Stomach (tissue), 9 donors: ENCODE measurements around the gene INPP1. TPM values are rescaled to one million over a fixed set of nuclear protein-coding genes. Genes with fewer than 3 reads are reported as not detected.

ENCODE experiments used
- DNase-seq, 2 donors: peaks; one replicate each; pipeline versions ENCODE4 v3.0.0 to v3.0.0-alpha.2; 2013 to 2019
- H3K27ac ChIP-seq, 5 donors: fragments of 200-600 bp in 4 of 5; sonication (generic) in 4 of 5; one replicate each; pipeline ENCODE4 v1.5.1; 2013 to 2019; ENCODE audit warnings: mild to moderate bottlenecking in 1 of 5, moderate library complexity in 1 of 5
- H3K27me3 ChIP-seq, 3 donors: fragments of 200-600 bp; sonication (generic); one replicate each; pipeline ENCODE4 v1.5.1; 2017 to 2019; ENCODE audit warnings: mixed run types in 1 of 3
- H3K36me3 ChIP-seq, 4 donors: fragments of 200-600 bp; sonication (generic); 1 replicate in 3 of 4; 2 replicates in 1 of 4; pipeline ENCODE4 v1.5.1; 2016 to 2019
- H3K4me1 ChIP-seq, 4 donors: fragments of 200-600 bp; sonication (generic); one replicate each; pipeline ENCODE4 v1.5.1; 2016 to 2019
- H3K4me3 ChIP-seq, 4 donors: fragments of 200-600 bp; sonication (generic) in 3 of 4; one replicate each; pipeline ENCODE4 v1.5.1; 2016 to 2019; ENCODE audit warnings: mild to moderate bottlenecking in 1 of 4
- H3K9me3 ChIP-seq, 4 donors: fragments of 200-600 bp; sonication (generic); one replicate each; pipeline ENCODE4 v1.5.1; 2016 to 2019
- CTCF ChIP-seq, 7 experiments: fragments of 450-650 bp in 4 of 7; fragments of 200-600 bp in 3 of 7; sonication (generic) in 3 of 7; IDR thresholded peaks; one replicate each; pipeline ENCODE4 v1.5.1; 2016 to 2019; ENCODE audit warnings: antibody characterized with exemption in 7 of 7, control low read depth in 2 of 7, mild to moderate bottlenecking in 1 of 7
- EP300 ChIP-seq: sonication (generic); formaldehyde crosslinking; IDR thresholded peaks from one replicate; pipeline ENCODE4 v1.6.1; 2017; ENCODE audit warnings: antibody characterized with exemption
- POLR2A ChIP-seq, 4 donors: fragments of 450-650 bp; IDR thresholded peaks; one replicate each; pipeline ENCODE4 v1.6.1; 2016; ENCODE audit warnings: antibody characterized with exemption in 4 of 4, control low read depth in 2 of 4, mild to moderate bottlenecking in 1 of 4, moderate library complexity in 1 of 4
- POLR2AphosphoS5 ChIP-seq, 3 donors: sonication (generic); formaldehyde crosslinking; IDR thresholded peaks; one replicate each; pipeline ENCODE4 v1.6.1; 2016; ENCODE audit warnings: antibody characterized with exemption in 3 of 3
- WGBS, 5 donors: extraction: QIAGEN DNeasy Blood & Tissue Kit in 3 of 5; methylation state at CpG; one replicate each; pipeline versions ENCODE4 v1.1.5 to v1.1.7; 2013 to 2018; 5-methylcytosine and 5-hydroxymethylcytosine counted together
- intact Hi-C: fragments of 100-400 bp; cut with DNase I; formaldehyde crosslinking; loops from one replicate; pipeline ENCODE4 v1.15.1; 2023; ENCODE audit warnings: low total_unique reads
- polyA plus RNA-seq, 3 donors: library from polyadenylated mRNA; stranded (reverse); fragments of 200-250 nt; gene quantifications; one replicate each; pipeline ENCODE4 v1.2.3, GENCODE V29; 2013
- total RNA-seq, 5 donors: library from RNA; depleted of rRNA; stranded (reverse); fragments of >200 nt; gene quantifications; one replicate each; pipeline versions ENCODE4 v1.1.0 to v1.2.3, GENCODE V29; 2014 to 2016
- donor health status: healthy with polysubstance abuse.
- donor health status: Bipolar disorder and iron deficiency.
- donor health status: healthy.

Gene INPP1
- total and polyA plus RNA-seq, 8 donors: 4.2 to 51.0 (median 25.5) TPM; not detected in 1

DNA sequence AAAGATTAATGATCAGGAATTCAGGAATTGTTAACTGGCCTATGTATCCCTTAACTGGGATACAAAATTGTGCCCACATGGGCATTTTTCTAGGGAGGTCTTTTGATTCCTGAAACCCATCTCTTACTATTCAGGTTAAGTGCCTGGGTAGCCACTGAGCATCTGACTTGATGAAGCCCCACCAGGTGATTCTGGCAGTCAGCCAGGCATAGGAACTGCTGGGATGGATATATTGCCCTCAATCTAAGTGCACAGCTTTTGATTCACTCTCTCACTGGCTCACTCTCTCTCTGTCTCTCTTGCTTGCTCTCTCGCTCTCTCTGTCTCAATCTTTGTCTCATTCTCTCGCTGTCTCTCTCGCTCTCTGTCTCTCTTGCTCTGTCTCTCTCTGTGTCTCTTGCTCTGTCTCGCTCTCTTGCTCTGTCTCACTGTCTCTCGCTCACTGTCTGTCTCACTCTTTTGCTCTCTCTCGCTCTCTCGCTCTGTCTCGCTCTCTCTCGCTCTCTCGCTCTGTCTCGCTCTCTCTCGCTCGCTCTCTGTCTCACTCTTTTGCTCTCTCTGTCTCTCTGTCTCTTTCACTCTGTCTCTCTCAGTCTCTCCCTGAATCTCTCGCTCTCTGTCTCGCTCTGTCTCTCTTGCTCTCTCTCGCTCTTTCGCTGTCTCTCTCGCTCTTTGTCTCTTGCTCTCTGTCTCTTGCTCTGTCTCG lies 22.3 kb downstream of the INPP1 start:
- intact Hi-C loops: no loop called here
- Histone ChIP-seq H3K27me3 (no peaks in the 10 kb centered on the region), H3K9me3 (no peaks in the 10 kb centered on the region), H3K27ac (no peak overlapping the region), H3K4me3 (no peak overlapping the region), H3K4me1 (peaks cover 0 to 7% (median 0%) of the 10 kb centered on the region in 4 donors), H3K36me3 (peaks cover 8 to 69% (median 63%) of the 10 kb centered on the region in 4 donors)
- no peak for DNase-seq
- 87 to 98% (median 94%) methylated on average over 19 of the region's 19 CpGs for WGBS, 5 donors
- no peak for TF ChIP-seq POLR2A (IDR thresholded peaks at IDR 0.05)

DNA sequence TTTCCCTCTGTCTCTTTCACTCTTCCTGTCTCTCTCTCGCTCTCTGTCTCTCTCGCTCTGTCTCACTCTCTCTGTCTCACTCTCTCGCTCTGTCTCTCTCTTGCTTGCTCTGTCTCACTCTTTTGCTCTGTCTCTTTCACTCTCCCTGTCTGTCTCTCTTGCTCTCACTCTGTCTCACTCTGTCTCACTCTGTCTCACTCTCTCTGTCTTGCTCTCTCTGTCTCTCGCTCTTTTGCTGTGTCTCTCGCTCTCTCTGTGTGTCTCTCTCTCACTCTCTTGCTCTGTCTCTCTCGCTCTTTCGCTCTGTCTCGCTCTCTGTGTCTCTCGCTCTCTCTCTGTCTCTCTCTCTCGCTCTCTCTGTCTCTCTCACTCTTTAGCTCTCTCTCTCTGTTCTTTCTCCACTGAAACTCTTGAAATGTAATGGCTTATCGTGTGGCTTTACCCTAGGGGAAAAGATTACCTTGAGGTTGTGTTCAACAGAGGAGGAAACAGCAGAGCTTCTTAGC lies 22.9 kb downstream of the INPP1 start:
- 89 to 98% (median 94%) methylated on average over 11 of the region's 11 CpGs for WGBS, 5 donors
- Histone ChIP-seq H3K27ac (no peak overlapping the region), H3K27me3 (no peaks in the 10 kb centered on the region), H3K36me3 (peaks cover 14 to 75% (median 67%) of the 10 kb centered on the region in 4 donors), H3K9me3 (no peaks in the 10 kb centered on the region), H3K4me1 (peaks cover 0 to 1% (median 0%) of the 10 kb centered on the region in 4 donors), H3K4me3 (no peak overlapping the region)
- TF ChIP-seq CTCF (IDR thresholded peaks at IDR 0.05): no peak
- TF ChIP-seq POLR2A (IDR thresholded peaks at IDR 0.05): no peak
- TF ChIP-seq EP300: no peak
- no peak for TF ChIP-seq POLR2AphosphoS5 (IDR thresholded peaks at IDR 0.05)
- intact Hi-C loops: no loop called here
- no peak for DNase-seq

- Histone ChIP-seq H3K27ac (no peak overlapping the region), H3K36me3 (peaks cover 14 to 73% (median 67%) of the 10 kb centered on the region in 4 donors), H3K27me3 (no peaks in the 10 kb centered on the region), H3K4me3 (no peak overlapping the region), H3K9me3 (no peaks in the 10 kb centered on the region), H3K4me1 (peaks cover 0 to 3% (median under 1%) of the 10 kb centered on the region in 4 donors)
- no peak for DNase-seq
- intact Hi-C loops: no loop called here
- WGBS, 5 donors: 90 to 96% (median 93%) methylated on average over 4 of the region's 4 CpGs
- TF ChIP-seq EP300 (no peak), POLR2A (IDR thresholded peaks at IDR 0.05) (no peak), CTCF (IDR thresholded peaks at IDR 0.05) (no peak), POLR2AphosphoS5 (IDR thresholded peaks at IDR 0.05) (no peak)
These were observed 23.7 kb downstream of the INPP1 start for GRCh38 chr2:190367091-190367490.

GRCh38 chr2:190369635-190370034 lies 26.2 kb downstream of the INPP1 start:
- no peaks in the 10 kb centered on the region for H3K9me3 ChIP-seq
- WGBS, 5 donors: 94 to 100% (median 99%) methylated on average over 2 of the region's 2 CpGs
- peaks cover 14 to 62% (median 54%) of the 10 kb centered on the region in 4 donors for H3K36me3 ChIP-seq
- intact Hi-C loops: no loop called here
- DNase-seq: no peak
- TF ChIP-seq POLR2A (IDR thresholded peaks at IDR 0.05) (no peak), CTCF (IDR thresholded peaks at IDR 0.05) (no peak), EP300 (no peak), POLR2AphosphoS5 (IDR thresholded peaks at IDR 0.05) (no peak)
- no peak overlapping the region for H3K4me3 ChIP-seq
- H3K4me1 ChIP-seq: peaks cover 0 to 10% (median 4%) of the 10 kb centered on the region in 4 donors
- no peak overlapping the region for H3K27ac ChIP-seq
- H3K27me3 ChIP-seq: no peaks in the 10 kb centered on the region

- TF ChIP-seq EP300 (no peak), CTCF (IDR thresholded peaks at IDR 0.05) (no peak), POLR2A (IDR thresholded peaks at IDR 0.05) (no peak), POLR2AphosphoS5 (IDR thresholded peaks at IDR 0.05) (no peak)
- Histone ChIP-seq H3K27ac (peak overlapping the region in 2 of 5 donors; percentile 2 to 13), H3K36me3 (peaks cover 3 to 5% (median 3%) of the 10 kb centered on the region in 4 donors), H3K4me3 (no peak overlapping the region), H3K27me3 (no peaks in the 10 kb centered on the region), H3K4me1 (peaks cover 13 to 32% (median 19%) of the 10 kb centered on the region in 4 donors), H3K9me3 (no peaks in the 10 kb centered on the region)
- DNase-seq: no peak
- intact Hi-C loops: no loop called here
These were observed 32.7 kb downstream of the INPP1 start for GRCh38 chr2:190376083-190376482.
